Left lung (tissue), 14 donors: ENCODE data around the gene MBLAC2. TPM values are rescaled to one million over a fixed set of nuclear protein-coding genes. Genes with fewer than 3 reads are reported as not detected.
A peak's percentile ranks its signal among the peaks of the same experiment; 100 is the strongest.

Experiments used
- ATAC-seq: fragments of 200-7000 bp; cut with Tn5 transposase; one replicate; pipeline ENCODE4 v1.9.1; 2020; ENCODE audit warnings: moderate library complexity
- DNase-seq, 4 donors: peaks; one replicate each; pipeline ENCODE4 v3.0.0-alpha.2; 2013 to 2020
- H3K27ac ChIP-seq, 2 donors: fragments of 200-600 bp; sonication (generic) in 1 of 2; one replicate each; pipeline versions ENCODE4 v1.5.0 to v1.8.0; 2020 to 2021
- H3K27me3 ChIP-seq, 2 donors: fragments of 200-600 bp; sonication (generic) in 1 of 2; one replicate each; pipeline versions ENCODE4 v1.5.0 to v1.8.0; 2020 to 2021
- H3K36me3 ChIP-seq, 2 donors: fragments of 200-600 bp; sonication (generic) in 1 of 2; one replicate each; pipeline versions ENCODE4 v1.5.0 to v1.8.0; 2020 to 2021
- H3K4me1 ChIP-seq, 2 donors: fragments of 200-600 bp; one replicate each; pipeline ENCODE4 v1.8.0; 2021
- H3K4me3 ChIP-seq, 2 donors: fragments of 200-600 bp; sonication (generic) in 1 of 2; one replicate each; pipeline versions ENCODE4 v1.5.0 to v1.8.0; 2020 to 2021; ENCODE audit warnings: mild to moderate bottlenecking in 1 of 2
- H3K9me3 ChIP-seq, 2 donors: fragments of 200-600 bp; sonication (generic) in 1 of 2; one replicate each; pipeline versions ENCODE4 v1.5.0 to v1.8.0; 2020 to 2021
- CTCF ChIP-seq, 2 donors: fragments of 200-600 bp; sonication (generic) in 1 of 2; IDR thresholded peaks; one replicate each; pipeline versions ENCODE4 v1.5.0 to v1.8.0; 2021; ENCODE audit warnings: antibody characterized with exemption in 2 of 2
- intact Hi-C, 2 donors: fragments of 100-400 bp; cut with DNase I; formaldehyde crosslinking; loops; one replicate each; pipeline versions ENCODE4 v1.11.2 to v1.14.2; 2022
- long read RNA-seq, 12 donors: library from polyadenylated mRNA in 2 of 12; unstranded in 2 of 12; transcript quantifications; one replicate each; pipeline ENCODE4 v2.0.0 and lab custom pipeline, GENCODE V29; 2019 to 2026
- polyA plus RNA-seq, 6 donors: library from polyadenylated mRNA; unstranded; fragments of 120-200 nt; gene quantifications; one replicate each; pipeline ENCODE4 v1.2.1, GENCODE V29; 2013; ENCODE audit not compliant: insufficient read length in 6 of 6
- total RNA-seq, 2 donors: library from RNA; stranded (reverse); fragmentation: NEBNext Ultra II Directional; extraction: Animal tissue kit (Norgen Biotek cat#: 25700); gene quantifications; one replicate each; pipeline ENCODE4 v1.2.1, GENCODE V29; 2021
- donor health status: DM: no; HTN: yes; CAD: no.
- donor health status: DM: no; HTN: no; CAD: no.

Gene MBLAC2
- total RNA-seq (1 to 10 TPM; 3.8 to 5.0 TPM), polyA plus RNA-seq (10 to 100 TPM in 1 of 6 donors, 1 to 10 TPM in 5; 8.4 to 10.0 (median 9.2) TPM)
- long read RNA-seq, donor 1, full-length matches to known transcripts: 7 of 16 reads
- long read RNA-seq, donor 1, partial matches to known transcripts: 9 of 16 reads
- long read RNA-seq, donor 1, other reads (novel, unspliced or antisense): 0 of 16 reads
- long read RNA-seq, donor 2, full-length matches to known transcripts: 6 of 6 reads
- long read RNA-seq, donor 2, partial matches to known transcripts: 0 of 6 reads
- long read RNA-seq, donor 2, other reads (novel, unspliced or antisense): 0 of 6 reads
- long read RNA-seq, donor 3, partial matches to known transcripts: 0 of 1 reads
- long read RNA-seq, donor 3, other reads (novel, unspliced or antisense): 0 of 1 reads
- long read RNA-seq, donor 4, full-length matches to known transcripts: 1 of 1 reads
- long read RNA-seq, donor 4, partial matches to known transcripts: 0 of 1 reads
- long read RNA-seq, donor 4, other reads (novel, unspliced or antisense): 0 of 1 reads
- long read RNA-seq, donor 5, full-length matches to known transcripts: 9 of 9 reads
- long read RNA-seq, donor 5, partial matches to known transcripts: 0 of 9 reads
- long read RNA-seq, donor 5, other reads (novel, unspliced or antisense): 0 of 9 reads
- long read RNA-seq, donor 6, full-length matches to known transcripts: 8 of 8 reads
- long read RNA-seq, donor 6, partial matches to known transcripts: 0 of 8 reads
- long read RNA-seq, donor 6, other reads (novel, unspliced or antisense): 0 of 8 reads
- long read RNA-seq, donor 7, full-length matches to known transcripts: 3 of 3 reads
- long read RNA-seq, donor 7, partial matches to known transcripts: 0 of 3 reads
- long read RNA-seq, donor 7, other reads (novel, unspliced or antisense): 0 of 3 reads
- long read RNA-seq, donor 8, full-length matches to known transcripts: 5 of 5 reads
- long read RNA-seq, donor 8, partial matches to known transcripts: 0 of 5 reads
- long read RNA-seq, donor 8, other reads (novel, unspliced or antisense): 0 of 5 reads
- long read RNA-seq, donor 9: 0 reads
- long read RNA-seq, donor 10, full-length matches to known transcripts: 2 of 2 reads
- long read RNA-seq, donor 10, partial matches to known transcripts: 0 of 2 reads
- long read RNA-seq, donor 10, other reads (novel, unspliced or antisense): 0 of 2 reads
- long read RNA-seq, donor 11, full-length matches to known transcripts: 18 of 31 reads
- long read RNA-seq, donor 11, partial matches to known transcripts: 13 of 31 reads
- long read RNA-seq, donor 11, other reads (novel, unspliced or antisense): 0 of 31 reads
- long read RNA-seq, donor 12, full-length matches to known transcripts: 7 of 7 reads
- long read RNA-seq, donor 12, partial matches to known transcripts: 0 of 7 reads
- long read RNA-seq, donor 12, other reads (novel, unspliced or antisense): 0 of 7 reads

GRCh38 chr5:90474235-90475107 lies at the start of gene MBLAC2, which contains the start of gene POLR3G:
TSS of gene MBLAC2 (minus strand) at chr5:90474771. CDS start at chr5:90474292, 479 bp downstream.
TSS of gene POLR3G (plus strand) at chr5:90474864. CDS start at chr5:90485568, 10,704 bp downstream.
- Histone ChIP-seq H3K27me3 (no peaks in the 10 kb centered on the region), H3K4me3 (peak within 1 kb of the TSS; percentile 87 to 97), H3K27ac (peak within 1 kb of the TSS; percentile 81 to 86), H3K9me3 (no peaks in the 10 kb centered on the region), H3K4me1 (peaks cover 0 to 20% of the 10 kb centered on the region in 2 donors), H3K36me3 (no peaks in the 10 kb centered on the region)
- DNase-seq: peak; percentile 84 to 96 (median 92)
- peak; percentile 25 to 58 for TF ChIP-seq CTCF (IDR thresholded peaks at IDR 0.05)
- intact Hi-C loops: no loop called here
- peak; percentile 95 for ATAC-seq

GRCh38 chr5:90519081-90519480 lies 44.5 kb upstream of the MBLAC2 start:
- Histone ChIP-seq H3K36me3 (peaks cover 0 to 62% of the 10 kb centered on the region in 2 donors), H3K9me3 (no peaks in the 10 kb centered on the region), H3K27ac (no peak overlapping the region), H3K4me3 (no peak overlapping the region), H3K27me3 (no peaks in the 10 kb centered on the region), H3K4me1 (no peaks in the 10 kb centered on the region)
- TF ChIP-seq CTCF (IDR thresholded peaks at IDR 0.05): no peak
- intact Hi-C loops: no loop called here
- DNase-seq (no peak), ATAC-seq (no peak)

- ATAC-seq: no peak
- DNase-seq: no peak
- no peak for TF ChIP-seq CTCF (IDR thresholded peaks at IDR 0.05)
Observed at GRCh38 chr5:90518661-90519060, 44.1 kb upstream of the MBLAC2 start.

GRCh38 chr5:90514520-90514919 lies 39.9 kb upstream of the MBLAC2 start:
- Histone ChIP-seq H3K27ac (no peak overlapping the region), H3K4me1 (no peaks in the 10 kb centered on the region)
- ATAC-seq: no peak

More at GRCh38 chr5:90518661-90519060, 44.1 kb upstream of the MBLAC2 start:
- Histone ChIP-seq H3K27ac (no peak overlapping the region), H3K9me3 (no peaks in the 10 kb centered on the region), H3K27me3 (no peaks in the 10 kb centered on the region), H3K4me3 (no peak overlapping the region), H3K36me3 (peaks cover 0 to 59% of the 10 kb centered on the region in 2 donors), H3K4me1 (no peaks in the 10 kb centered on the region)
- intact Hi-C loops: no loop called here

More at GRCh38 chr5:90514520-90514919, 39.9 kb upstream of the MBLAC2 start:
- no peak for DNase-seq
- H3K9me3 ChIP-seq: no peaks in the 10 kb centered on the region
- H3K36me3 ChIP-seq: peaks cover 0 to 20% of the 10 kb centered on the region in 2 donors
- intact Hi-C loops: no loop called here
- no peak for TF ChIP-seq CTCF (IDR thresholded peaks at IDR 0.05)
- H3K27me3 ChIP-seq: no peaks in the 10 kb centered on the region
- H3K4me3 ChIP-seq: no peak overlapping the region
